Measurements from ENCODE around the gene TRIM28. TPM values are rescaled to one million over a fixed set of nuclear protein-coding genes. Genes with fewer than 3 reads are reported as not detected.

TRIM28 gene
- total and polyA plus RNA-seq, 9 of the 15 experiments (the other 6 are each of a cell fraction or from before 2014, with no cell fraction given): 12.1 to 797 (median 490) TPM

GRCh38 chr19:58558066-58558622 lies 14.3 kb downstream of the TRIM28 start, which contains the start of gene UBE2M (continued):
- TF ChIP-seq ZNF449 (CRISPR knock-in tag; IDR thresholded peaks at IDR 0.05) (no peak), NCOA2 (IDR thresholded peaks at IDR 0.05; ENCODE audit: partially characterized antibody in 2 of 2) (no peak), STAT6 (CRISPR knock-in tag; IDR thresholded peaks at IDR 0.05) (no peak), POLR2AphosphoS5 (IDR thresholded peaks at IDR 0.05; ENCODE audit: control insufficient read depth, insufficient read depth, low read depth, low read length) (no peak), BRD4 (IDR thresholded peaks at IDR 0.05) (no peak), ETS2 (tag; IDR thresholded peaks at IDR 0.05; ENCODE audit: borderline replicate concordance, poor library complexity, severe bottlenecking) (no peak), IRF1 (CRISPR knock-in tag; IDR thresholded peaks at IDR 0.05; ENCODE audit: borderline replicate concordance) (no peak), ZSCAN32 (CRISPR knock-in tag; IDR thresholded peaks at IDR 0.05) (no peak), YBX1 (IDR thresholded peaks at IDR 0.05) (no peak), SRSF9 (IDR thresholded peaks at IDR 0.05; ENCODE audit: borderline replicate concordance, low read depth, low read length) (no peak), KDM4B (IDR thresholded peaks at IDR 0.05; ENCODE audit: borderline replicate concordance in 2 of 2, low read depth in 1 of 2) (no peak), SPI1 (IDR thresholded peaks at IDR 0.05; ENCODE audit: borderline replicate concordance, low read depth, low read length) (no peak), CREBBP (IDR thresholded peaks at IDR 0.05; ENCODE audit: low read depth, low read length) (no peak), EHMT2 (IDR thresholded peaks at IDR 0.05) (no peak), LARP7 (IDR thresholded peaks at IDR 0.05) (no peak)
- TF ChIP-seq, protein P1, sequence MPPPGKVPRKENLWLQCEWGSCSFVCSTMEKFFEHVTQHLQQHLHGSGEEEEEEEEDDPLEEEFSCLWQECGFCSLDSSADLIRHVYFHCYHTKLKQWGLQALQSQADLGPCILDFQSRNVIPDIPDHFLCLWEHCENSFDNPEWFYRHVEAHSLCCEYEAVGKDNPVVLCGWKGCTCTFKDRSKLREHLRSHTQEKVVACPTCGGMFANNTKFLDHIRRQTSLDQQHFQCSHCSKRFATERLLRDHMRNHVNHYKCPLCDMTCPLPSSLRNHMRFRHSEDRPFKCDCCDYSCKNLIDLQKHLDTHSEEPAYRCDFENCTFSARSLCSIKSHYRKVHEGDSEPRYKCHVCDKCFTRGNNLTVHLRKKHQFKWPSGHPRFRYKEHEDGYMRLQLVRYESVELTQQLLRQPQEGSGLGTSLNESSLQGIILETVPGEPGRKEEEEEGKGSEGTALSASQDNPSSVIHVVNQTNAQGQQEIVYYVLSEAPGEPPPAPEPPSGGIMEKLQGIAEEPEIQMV (tag; conservative IDR thresholded peaks at IDR 0.05; ENCODE audit: low read depth): no peak
- TF ChIP-seq, protein P2, sequence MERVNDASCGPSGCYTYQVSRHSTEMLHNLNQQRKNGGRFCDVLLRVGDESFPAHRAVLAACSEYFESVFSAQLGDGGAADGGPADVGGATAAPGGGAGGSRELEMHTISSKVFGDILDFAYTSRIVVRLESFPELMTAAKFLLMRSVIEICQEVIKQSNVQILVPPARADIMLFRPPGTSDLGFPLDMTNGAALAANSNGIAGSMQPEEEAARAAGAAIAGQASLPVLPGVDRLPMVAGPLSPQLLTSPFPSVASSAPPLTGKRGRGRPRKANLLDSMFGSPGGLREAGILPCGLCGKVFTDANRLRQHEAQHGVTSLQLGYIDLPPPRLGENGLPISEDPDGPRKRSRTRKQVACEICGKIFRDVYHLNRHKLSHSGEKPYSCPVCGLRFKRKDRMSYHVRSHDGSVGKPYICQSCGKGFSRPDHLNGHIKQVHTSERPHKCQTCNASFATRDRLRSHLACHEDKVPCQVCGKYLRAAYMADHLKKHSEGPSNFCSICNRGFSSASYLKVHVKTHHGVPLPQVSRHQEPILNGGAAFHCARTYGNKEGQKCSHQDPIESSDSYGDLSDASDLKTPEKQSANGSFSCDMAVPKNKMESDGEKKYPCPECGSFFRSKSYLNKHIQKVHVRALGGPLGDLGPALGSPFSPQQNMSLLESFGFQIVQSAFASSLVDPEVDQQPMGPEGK (CRISPR knock-in tag; IDR thresholded peaks at IDR 0.05; ENCODE audit: borderline replicate concordance): no peak

Data from K562 (cell line).